ENCODE results near the gene TBC1D22A. TPM values are rescaled to one million over a fixed set of nuclear protein-coding genes. Genes with fewer than 3 reads are reported as not detected.

Gene TBC1D22A
- total and polyA plus RNA-seq, 10 of the 15 experiments (the other 5 are each of a cell fraction or from before 2014, with no cell fraction given) = 0.63 to 44.7 (median 27.4) TPM

DNA sequence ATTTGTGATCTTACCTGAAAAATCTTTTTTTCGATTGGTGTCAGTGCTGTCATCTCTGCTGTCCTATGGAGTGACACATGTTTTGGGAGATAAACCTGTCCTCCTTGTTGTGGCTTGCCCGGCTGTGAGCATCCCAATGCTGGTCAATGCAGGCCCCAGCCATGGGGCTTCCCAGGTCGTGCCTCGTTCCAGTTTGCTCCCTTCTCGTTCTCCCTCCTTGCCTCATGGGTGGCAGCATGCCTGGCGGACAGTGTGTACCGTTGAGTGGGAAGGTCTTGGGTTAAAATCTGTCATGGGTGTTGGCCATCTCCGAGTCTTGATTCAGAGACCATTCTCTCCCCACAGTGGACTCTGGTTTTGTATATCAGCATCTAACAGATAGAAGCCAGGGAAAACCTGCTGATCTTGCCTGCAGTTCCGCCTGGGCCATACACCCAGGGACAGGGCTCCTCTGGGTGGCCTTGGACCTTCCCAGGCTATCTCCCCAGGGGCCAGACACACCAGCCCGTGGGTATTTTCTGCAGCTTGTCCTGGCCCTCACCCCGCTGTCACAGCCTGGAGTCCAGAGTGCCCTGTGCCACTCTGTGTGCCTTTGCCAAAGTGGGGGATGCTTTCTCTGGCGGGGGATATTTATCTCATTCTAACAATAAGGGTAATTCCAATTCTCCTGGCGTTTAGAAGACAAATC is 208.1 kb downstream of the TBC1D22A start:
- ChIA-PET SMC1A (ENCODE audit: uncharacterized antibody, unreplicated experiment) (no interaction called here), POLR2A (no interaction called here), CTCF (interaction anchor here (2.1 kb wide), 1 partner anchor 212 kb away, joined by 4 read pairs; no protein-coding TSS in a partner anchor), RAD21 (ENCODE audit: unreplicated experiment) (no interaction called here)
- Histone ChIP-seq H3K4me2 (ENCODE audit: control insufficient read depth, insufficient read depth) (no peak overlapping the region), H3K27ac (ENCODE audit: control insufficient read depth, insufficient read depth) (no peak overlapping the region), H2AFZ (ENCODE audit: control insufficient read depth, low read depth, low read length) (no peak overlapping the region), H3K9me3 (replicated peaks; ENCODE audit: control insufficient read depth, insufficient read depth, low read length) (no peaks in the 10 kb centered on the region), H3K4me3 (no peak overlapping the region), H4K20me1 (ENCODE audit: control insufficient read depth, insufficient read depth) (peaks cover 8% of the 10 kb centered on the region; the same call in 1 of the 2 replicates), H3K27me3 (replicated peaks in 1 of 2; ENCODE audit: control insufficient read depth in 2 of 2, insufficient read depth in 2 of 2, low read length in 1 of 2) (no peaks in the 10 kb centered on the region), H3K4me1 (ENCODE audit: control insufficient read depth, insufficient read depth, low read length) (peaks cover 16% of the 10 kb centered on the region), H3K9ac (ENCODE audit: control insufficient read depth, insufficient read depth, low read length) (no peak overlapping the region), H3K36me3 (ENCODE audit: control insufficient read depth in 2 of 2, insufficient read depth in 2 of 2, low read length in 1 of 2) (peaks cover 0 to 20% of the 10 kb centered on the region in 2 experiments; a peak in 3 of 4 replicates), H3K79me2 (ENCODE audit: control insufficient read depth, insufficient read depth, low read length) (no peaks in the 10 kb centered on the region)
- ATAC-seq = no peak
- intact Hi-C loops (cut with micrococcal nuclease; ENCODE audit: unreplicated experiment) (no loop called here), in situ Hi-C loops (cut with MboI) (no loop called here)
- no peak for FAIRE-seq
- WGBS (ENCODE audit: insufficient coverage, insufficient replicate concordance, low lambda C conversion rate, missing lambda C conversion rate) = 88% methylated on average over 13 of the region's 13 CpGs
- DNase-seq (ENCODE audit: low read depth, low spot score) = no peak
- no TSS peak for BruUV-seq (replicated peaks)
- TF ChIP-seq, protein P1, sequence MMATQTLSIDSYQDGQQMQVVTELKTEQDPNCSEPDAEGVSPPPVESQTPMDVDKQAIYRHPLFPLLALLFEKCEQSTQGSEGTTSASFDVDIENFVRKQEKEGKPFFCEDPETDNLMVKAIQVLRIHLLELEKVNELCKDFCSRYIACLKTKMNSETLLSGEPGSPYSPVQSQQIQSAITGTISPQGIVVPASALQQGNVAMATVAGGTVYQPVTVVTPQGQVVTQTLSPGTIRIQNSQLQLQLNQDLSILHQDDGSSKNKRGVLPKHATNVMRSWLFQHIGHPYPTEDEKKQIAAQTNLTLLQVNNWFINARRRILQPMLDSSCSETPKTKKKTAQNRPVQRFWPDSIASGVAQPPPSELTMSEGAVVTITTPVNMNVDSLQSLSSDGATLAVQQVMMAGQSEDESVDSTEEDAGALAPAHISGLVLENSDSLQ (IDR thresholded peaks at IDR 0.05) = no peak
- TF ChIP-seq CBFB (IDR thresholded peaks at IDR 0.05; ENCODE audit: low read depth) (no peak), EP300 (IDR thresholded peaks at IDR 0.05; ENCODE audit: borderline replicate concordance in 1 of 2, control insufficient read depth in 1 of 2, low read depth in 2 of 2, low read length in 2 of 2) (no peak), CBX3 (IDR thresholded peaks at IDR 0.05; ENCODE audit: borderline replicate concordance, low read depth) (no peak), SREBF1 (IDR thresholded peaks at IDR 0.05; ENCODE audit: low read length) (no peak), RAD51 (IDR thresholded peaks at IDR 0.05) (no peak), TBL1XR1 (IDR thresholded peaks at IDR 0.05; ENCODE audit: low read depth, low read length) (no peak), SMC3 (IDR thresholded peaks at IDR 0.05; ENCODE audit: borderline replicate concordance, low read length) (no peak), IRF4 (IDR thresholded peaks at IDR 0.05; ENCODE audit: low read depth, low read length) (no peak), NFXL1 (IDR thresholded peaks at IDR 0.05; ENCODE audit: borderline replicate concordance) (no peak), SUZ12 (IDR thresholded peaks at IDR 0.05; ENCODE audit: unreplicated experiment) (no peak), SP1 (IDR thresholded peaks at IDR 0.05; ENCODE audit: low read depth, low read length) (no peak), POLR2AphosphoS5 (IDR thresholded peaks at IDR 0.05; ENCODE audit: low read length) (no peak)
- TF ChIP-seq, protein P2, sequence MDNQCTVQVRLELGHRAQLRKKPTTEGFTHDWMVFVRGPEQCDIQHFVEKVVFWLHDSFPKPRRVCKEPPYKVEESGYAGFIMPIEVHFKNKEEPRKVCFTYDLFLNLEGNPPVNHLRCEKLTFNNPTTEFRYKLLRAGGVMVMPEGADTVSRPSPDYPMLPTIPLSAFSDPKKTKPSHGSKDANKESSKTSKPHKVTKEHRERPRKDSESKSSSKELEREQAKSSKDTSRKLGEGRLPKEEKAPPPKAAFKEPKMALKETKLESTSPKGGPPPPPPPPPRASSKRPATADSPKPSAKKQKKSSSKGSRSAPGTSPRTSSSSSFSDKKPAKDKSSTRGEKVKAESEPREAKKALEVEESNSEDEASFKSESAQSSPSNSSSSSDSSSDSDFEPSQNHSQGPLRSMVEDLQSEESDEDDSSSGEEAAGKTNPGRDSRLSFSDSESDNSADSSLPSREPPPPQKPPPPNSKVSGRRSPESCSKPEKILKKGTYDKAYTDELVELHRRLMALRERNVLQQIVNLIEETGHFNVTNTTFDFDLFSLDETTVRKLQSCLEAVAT (IDR thresholded peaks at IDR 0.05) = no peak
- TF ChIP-seq, protein P3, sequence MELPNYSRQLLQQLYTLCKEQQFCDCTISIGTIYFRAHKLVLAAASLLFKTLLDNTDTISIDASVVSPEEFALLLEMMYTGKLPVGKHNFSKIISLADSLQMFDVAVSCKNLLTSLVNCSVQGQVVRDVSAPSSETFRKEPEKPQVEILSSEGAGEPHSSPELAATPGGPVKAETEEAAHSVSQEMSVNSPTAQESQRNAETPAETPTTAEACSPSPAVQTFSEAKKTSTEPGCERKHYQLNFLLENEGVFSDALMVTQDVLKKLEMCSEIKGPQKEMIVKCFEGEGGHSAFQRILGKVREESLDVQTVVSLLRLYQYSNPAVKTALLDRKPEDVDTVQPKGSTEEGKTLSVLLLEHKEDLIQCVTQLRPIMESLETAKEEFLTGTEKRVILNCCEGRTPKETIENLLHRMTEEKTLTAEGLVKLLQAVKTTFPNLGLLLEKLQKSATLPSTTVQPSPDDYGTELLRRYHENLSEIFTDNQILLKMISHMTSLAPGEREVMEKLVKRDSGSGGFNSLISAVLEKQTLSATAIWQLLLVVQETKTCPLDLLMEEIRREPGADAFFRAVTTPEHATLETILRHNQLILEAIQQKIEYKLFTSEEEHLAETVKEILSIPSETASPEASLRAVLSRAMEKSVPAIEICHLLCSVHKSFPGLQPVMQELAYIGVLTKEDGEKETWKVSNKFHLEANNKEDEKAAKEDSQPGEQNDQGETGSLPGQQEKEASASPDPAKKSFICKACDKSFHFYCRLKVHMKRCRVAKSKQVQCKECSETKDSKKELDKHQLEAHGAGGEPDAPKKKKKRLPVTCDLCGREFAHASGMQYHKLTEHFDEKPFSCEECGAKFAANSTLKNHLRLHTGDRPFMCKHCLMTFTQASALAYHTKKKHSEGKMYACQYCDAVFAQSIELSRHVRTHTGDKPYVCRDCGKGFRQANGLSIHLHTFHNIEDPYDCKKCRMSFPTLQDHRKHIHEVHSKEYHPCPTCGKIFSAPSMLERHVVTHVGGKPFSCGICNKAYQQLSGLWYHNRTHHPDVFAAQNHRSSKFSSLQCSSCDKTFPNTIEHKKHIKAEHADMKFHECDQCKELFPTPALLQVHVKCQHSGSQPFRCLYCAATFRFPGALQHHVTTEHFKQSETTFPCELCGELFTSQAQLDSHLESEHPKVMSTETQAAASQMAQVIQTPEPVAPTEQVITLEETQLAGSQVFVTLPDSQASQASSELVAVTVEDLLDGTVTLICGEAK (IDR thresholded peaks at IDR 0.05; ENCODE audit: borderline replicate concordance) = no peak

Data from GM12878 (cell line).